ENCODE results near the gene ELL. TPM values are rescaled to one million over a fixed set of nuclear protein-coding genes. Genes with fewer than 3 reads are reported as not detected.

ELL gene
- total and polyA plus RNA-seq, 9 of the 15 experiments (the other 6 are each of a cell fraction or from before 2014, with no cell fraction given) = 0.24 to 22.5 (median 4.1) TPM

- TF ChIP-seq ATF2 (CRISPR knock-in tag; IDR thresholded peaks at IDR 0.05) = no peak
- no peak for TF ChIP-seq ZBTB17 (CRISPR knock-in tag; IDR thresholded peaks at IDR 0.05)
- no peak for TF ChIP-seq SETDB1 (IDR thresholded peaks at IDR 0.05; ENCODE audit: low read length)
Measured at GRCh38 chr19:18443831-18444230, 78.0 kb downstream of the ELL start (continued).

- H4K20me1 ChIP-seq (replicated peaks; ENCODE audit: control insufficient read depth, insufficient read depth, low read length) = 0 out of 2 replicates have a peak, but pooled peaks cover 4% of the 10 kb centered on the region
- peaks cover 53% of the 10 kb centered on the region for H3K36me3 ChIP-seq (ENCODE audit: control insufficient read depth, insufficient read depth, low read length)
- H2AFZ ChIP-seq (ENCODE audit: low read depth, low read length) = no peak overlapping the region
- peaks cover 14% of the 10 kb centered on the region for H3K9me1 ChIP-seq (ENCODE audit: control insufficient read depth, insufficient read depth, low read length)
- H3K27me3 ChIP-seq (ENCODE audit: control insufficient read depth in 2 of 2, insufficient read depth in 2 of 2, low read length in 2 of 2) = no peaks in the 10 kb centered on the region
- TF ChIP-seq NR4A1 (CRISPR knock-in tag; IDR thresholded peaks at IDR 0.05) (no peak), NR4A1 (tag; IDR thresholded peaks at IDR 0.05) (no peak), CHD4 (IDR thresholded peaks at IDR 0.05; ENCODE audit: insufficient read depth, insufficient replicate concordance, low read depth, low read length, poor library complexity, severe bottlenecking) (no peak), ZHX1 (conservative IDR thresholded peaks at IDR 0.05; ENCODE audit: low read length) (no peak), BCOR (IDR thresholded peaks at IDR 0.05) (no peak), SMAD4 (CRISPR knock-in tag; conservative IDR thresholded peaks at IDR 0.05) (no peak), CREB3L1 (IDR thresholded peaks at IDR 0.05; ENCODE audit: borderline replicate concordance, low read depth) (no peak), ZBTB33 (CRISPR knock-in tag; IDR thresholded peaks at IDR 0.05) (peak; percentile 24; the same call in 1 of the 2 replicates)
- POLR2A ChIA-PET = interaction anchor here (1.0 kb wide), 1 partner anchor 25 kb away, joined by 3 read pairs; no protein-coding TSS in a partner anchor
- no peak for DNase-seq (ENCODE audit: extremely low read depth in 1 of 4, low spot score in 3 of 4)
- H3K4me3 ChIP-seq = no peak overlapping the region
- in situ Hi-C loops (cut with MboI) = no loop called here
- H3K79me2 ChIP-seq (ENCODE audit: control insufficient read depth, insufficient read depth, low read length) = peaks cover 5% of the 10 kb centered on the region; the same call in 1 of the 3 replicates
- peaks cover 32 to 72% of the 10 kb centered on the region in 2 experiments for H3K4me1 ChIP-seq (replicated peaks in 1 of 2; ENCODE audit: control insufficient read depth in 2 of 2, insufficient read depth in 2 of 2, low read length in 2 of 2)
- CTCF ChIA-PET (ENCODE audit: low intra/inter-chr PET ratio) = no interaction called here
- no peak for FAIRE-seq
- ATAC-seq = no peak
- 0 out of 4 replicates have a peak overlapping the region, but pooled peaks of 1 of the 2 experiments have one; percentile 29 for H3K9ac ChIP-seq (ENCODE audit: insufficient read depth in 1 of 2, low read depth in 2 of 2, low read length in 2 of 2)
- H3K9me3 ChIP-seq (replicated peaks; ENCODE audit: control insufficient read depth, insufficient read depth, low read depth, low read length) = no peaks in the 10 kb centered on the region
- no peak overlapping the region for H3K4me2 ChIP-seq (ENCODE audit: insufficient read depth, low read length)
- WGBS (ENCODE audit: insufficient coverage, low coverage, missing lambda C conversion rate) = 98% methylated on average over 6 of the region's 6 CpGs
- H3K27ac ChIP-seq (ENCODE audit: extremely low read depth, low read depth, low read length) = no peak overlapping the region
- BruUV-seq (replicated peaks) = no TSS peak
- intact Hi-C loops (cut with micrococcal nuclease) = no loop called here
Measured at GRCh38 chr19:18443406-18443805, 78.5 kb downstream of the ELL start.
